Astrocyte (in vitro differentiated cells and primary cell): ENCODE measurements around the gene MTARC1. TPM values are rescaled to one million over a fixed set of nuclear protein-coding genes. Genes with fewer than 3 reads are reported as not detected.

Experiments used
- DNase-seq: peaks from one replicate; pipeline ENCODE4 v3.0.0-alpha.2; 2010; ENCODE audit warnings: low read depth
- FAIRE-seq: peaks from 2 replicates; lab custom pipeline; 2011; peaks lifted over from hg19 to GRCh38; lab: Jason Lieb, UNC
- H2AFZ ChIP-seq: 2 replicates; pipeline ENCODE4 v1.6.0; 2012; ENCODE audit warnings: low read depth, low read length, inconsistent platforms
- H3K27ac ChIP-seq: 2 replicates; pipeline ENCODE4 v1.5.1; 2011; ENCODE audit warnings: low read depth, low read length, inconsistent platforms
- H3K27me3 ChIP-seq: 2 replicates; pipeline ENCODE4 v1.6.0; 2011; ENCODE audit warnings: low read length, inconsistent platforms; ENCODE audit not compliant: insufficient read depth
- H3K36me3 ChIP-seq: 2 replicates; pipeline ENCODE4 v1.5.1; 2011; ENCODE audit warnings: low read length, inconsistent platforms; ENCODE audit not compliant: insufficient read depth
- H3K4me1 ChIP-seq: 2 replicates; pipeline ENCODE4 v1.5.1; 2011; ENCODE audit warnings: low read length, inconsistent platforms; ENCODE audit not compliant: insufficient read depth
- H3K4me2 ChIP-seq: 2 replicates; pipeline ENCODE4 v1.6.0; 2012; ENCODE audit warnings: low read length, inconsistent platforms
- H3K4me3 ChIP-seq: 2 replicates; pipeline ENCODE4 v1.5.1; 2011; ENCODE audit warnings: low read depth, mild to moderate bottlenecking, low read length, inconsistent platforms; ENCODE audit not compliant: insufficient read depth
- H3K79me2 ChIP-seq: 2 replicates; pipeline ENCODE4 v1.6.0; 2012; ENCODE audit warnings: mild to moderate bottlenecking, low read length, inconsistent platforms; ENCODE audit not compliant: insufficient read depth
- H3K9ac ChIP-seq: 2 replicates; pipeline ENCODE4 v1.6.0; 2012; ENCODE audit warnings: mild to moderate bottlenecking, low read length, inconsistent platforms
- H3K9me3 ChIP-seq: 2 replicates; pipeline ENCODE4 v1.5.1; 2012; ENCODE audit warnings: low read depth, mild to moderate bottlenecking, low read length, inconsistent platforms; ENCODE audit not compliant: insufficient read depth
- H4K20me1 ChIP-seq: 2 replicates; pipeline ENCODE4 v1.6.0; 2012; ENCODE audit warnings: low read length, inconsistent platforms; ENCODE audit not compliant: insufficient read depth
- H3K27ac Mint-ChIP-seq: one replicate; pipeline ENCODE4 v1.8.0; 2021; ENCODE audit warnings: mild to moderate bottlenecking, mixed read lengths; ENCODE audit not compliant: unreplicated experiment
- H3K27me3 Mint-ChIP-seq: one replicate; pipeline ENCODE4 v1.8.0; 2021; ENCODE audit warnings: low read depth, mixed read lengths; ENCODE audit not compliant: unreplicated experiment
- H3K36me3 Mint-ChIP-seq: one replicate; pipeline ENCODE4 v1.8.0; 2021; ENCODE audit warnings: low read depth, mixed read lengths; ENCODE audit not compliant: unreplicated experiment
- H3K4me1 Mint-ChIP-seq: one replicate; pipeline ENCODE4 v1.8.0; 2021; ENCODE audit warnings: low read depth, mixed read lengths; ENCODE audit not compliant: unreplicated experiment
- H3K4me3 Mint-ChIP-seq: one replicate; pipeline ENCODE4 v1.8.0; 2021; ENCODE audit warnings: mild to moderate bottlenecking, moderate library complexity, mixed read lengths; ENCODE audit not compliant: unreplicated experiment
- H3K9me3 Mint-ChIP-seq: one replicate; pipeline ENCODE4 v1.8.0; 2021; ENCODE audit warnings: mild to moderate bottlenecking, mixed read lengths; ENCODE audit not compliant: unreplicated experiment
- CTCF ChIP-seq: IDR thresholded peaks from 2 replicates; pipeline ENCODE4 v1.5.1; 2011; ENCODE audit warnings: low read depth, mild to moderate bottlenecking, inconsistent platforms, low read length, moderate library complexity; ENCODE audit not compliant: insufficient read depth
- EZH2 ChIP-seq: IDR thresholded peaks from 2 replicates; pipeline ENCODE4 v1.6.1; 2012; ENCODE audit warnings: mild to moderate bottlenecking, low read length, inconsistent platforms; ENCODE audit not compliant: insufficient read depth
- total RNA-seq: library from RNA; stranded (reverse); gene quantifications from 2 replicates; pipeline ENCODE4 v1.2.1, GENCODE V29; 2021

The MTARC1 gene
- total RNA-seq, 1 donor from 2014 or later = 8.5 TPM

- H2AFZ ChIP-seq = no peak overlapping the region
- Mint-ChIP-seq H3K27ac (peak overlapping the region; percentile 8), H3K27me3 (peaks cover 12% of the 10 kb centered on the region), H3K4me3 (no peak overlapping the region), H3K36me3 (no peaks in the 10 kb centered on the region), H3K9me3 (no peaks in the 10 kb centered on the region), H3K4me1 (peaks cover 10% of the 10 kb centered on the region)
- H3K9ac ChIP-seq = no peak overlapping the region
- peak; percentile 76 for DNase-seq
- no peaks in the 10 kb centered on the region for H3K79me2 ChIP-seq
- H3K27ac ChIP-seq = no peak overlapping the region
- H4K20me1 ChIP-seq = no peaks in the 10 kb centered on the region
- H3K4me3 ChIP-seq = no peak overlapping the region
- H3K4me1 ChIP-seq = no peaks in the 10 kb centered on the region
- no peaks in the 10 kb centered on the region for H3K27me3 ChIP-seq
- TF ChIP-seq EZH2 = no peak
- TF ChIP-seq CTCF = no peak
- no peaks in the 10 kb centered on the region for H3K36me3 ChIP-seq
- FAIRE-seq = no peak
- H3K9me3 ChIP-seq = no peaks in the 10 kb centered on the region
- H3K4me2 ChIP-seq = no peak overlapping the region
These were observed 37.6 kb downstream of the MTARC1 start for GRCh38 chr1:220824031-220824989.

DNA sequence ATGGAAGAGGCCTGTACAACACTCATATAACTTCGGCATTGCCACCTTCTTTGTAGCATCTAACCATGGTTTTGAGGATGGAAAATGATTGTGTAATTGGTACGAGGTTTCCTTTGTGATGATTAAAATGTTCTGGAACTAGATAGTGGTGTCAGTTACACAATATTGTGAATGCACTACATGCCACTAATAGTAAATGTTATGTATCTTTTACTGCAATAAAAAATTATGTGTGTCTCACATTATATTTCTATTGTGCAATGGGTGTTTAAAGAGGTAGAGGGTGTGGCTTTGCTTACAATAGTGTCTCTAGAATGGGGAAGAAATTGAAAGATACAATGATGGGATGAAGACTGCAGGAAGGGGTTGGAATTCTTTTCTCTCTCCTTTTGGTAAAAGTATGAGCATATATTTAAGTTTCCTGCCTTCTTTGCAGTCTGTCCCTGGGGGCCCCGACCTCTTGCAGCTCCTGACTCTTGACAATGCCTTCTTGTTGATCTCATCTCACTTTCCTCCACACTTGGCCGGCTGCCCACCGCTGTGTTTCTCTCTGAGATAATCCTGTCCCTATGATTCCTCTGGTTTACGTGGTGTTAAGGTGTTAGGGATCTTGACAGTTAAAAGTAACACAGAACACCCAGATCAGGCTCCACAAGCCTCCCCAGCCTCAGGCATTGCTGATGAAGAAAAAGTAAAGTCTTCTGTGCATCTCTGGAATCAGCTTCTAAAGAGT, 39.3 kb downstream of the MTARC1 start:
- no peaks in the 10 kb centered on the region for H3K36me3 ChIP-seq
- H4K20me1 ChIP-seq = no peaks in the 10 kb centered on the region
- no peaks in the 10 kb centered on the region for H3K4me1 ChIP-seq
- no peaks in the 10 kb centered on the region for H3K9me3 Mint-ChIP-seq
- no peak overlapping the region for H3K4me2 ChIP-seq
- TF ChIP-seq EZH2 (no peak), CTCF (no peak)
- peaks cover 16% of the 10 kb centered on the region for H3K27me3 Mint-ChIP-seq
- H3K4me3 Mint-ChIP-seq = no peak overlapping the region
- H3K4me1 Mint-ChIP-seq = peaks cover 9% of the 10 kb centered on the region
- H3K9me3 ChIP-seq = no peaks in the 10 kb centered on the region
- H3K27ac ChIP-seq = no peak overlapping the region
- H3K9ac ChIP-seq = no peak overlapping the region
- no peak overlapping the region for H3K27ac Mint-ChIP-seq
- no peaks in the 10 kb centered on the region for H3K79me2 ChIP-seq
- H2AFZ ChIP-seq = no peak overlapping the region
- no peak for DNase-seq
- FAIRE-seq = peak; percentile 9
- H3K36me3 Mint-ChIP-seq = no peaks in the 10 kb centered on the region
- no peak overlapping the region for H3K4me3 ChIP-seq
- no peaks in the 10 kb centered on the region for H3K27me3 ChIP-seq
